Right lobe of liver (tissue), 4 donors: ENCODE data around the gene FGF11.

Source experiments
- POLR2A ChIP-seq: fragments of 450-650 bp; IDR thresholded peaks from one replicate; pipeline ENCODE4 v1.6.1; 2017; ENCODE audit warnings: antibody characterized with exemption, mild to moderate bottlenecking
- TF ChIP-seq, protein P1 (sequence below), 4 donors: fragments of 200-600 bp in 3 of 4; fragments of 450-650 bp in 1 of 4; IDR thresholded peaks; one replicate each; pipeline versions ENCODE4 v1.5.1 to v1.8.0; 2016 to 2022; ENCODE audit warnings: antibody characterized with exemption in 4 of 4, mild to moderate bottlenecking in 2 of 4
- donor health status: DM: no; HTN: no; CAD: no.
- donor health status: DM: no; HTN: no; CAD: no.
- donor health status: DM: no; HTN: yes; CAD: no.

DNA sequence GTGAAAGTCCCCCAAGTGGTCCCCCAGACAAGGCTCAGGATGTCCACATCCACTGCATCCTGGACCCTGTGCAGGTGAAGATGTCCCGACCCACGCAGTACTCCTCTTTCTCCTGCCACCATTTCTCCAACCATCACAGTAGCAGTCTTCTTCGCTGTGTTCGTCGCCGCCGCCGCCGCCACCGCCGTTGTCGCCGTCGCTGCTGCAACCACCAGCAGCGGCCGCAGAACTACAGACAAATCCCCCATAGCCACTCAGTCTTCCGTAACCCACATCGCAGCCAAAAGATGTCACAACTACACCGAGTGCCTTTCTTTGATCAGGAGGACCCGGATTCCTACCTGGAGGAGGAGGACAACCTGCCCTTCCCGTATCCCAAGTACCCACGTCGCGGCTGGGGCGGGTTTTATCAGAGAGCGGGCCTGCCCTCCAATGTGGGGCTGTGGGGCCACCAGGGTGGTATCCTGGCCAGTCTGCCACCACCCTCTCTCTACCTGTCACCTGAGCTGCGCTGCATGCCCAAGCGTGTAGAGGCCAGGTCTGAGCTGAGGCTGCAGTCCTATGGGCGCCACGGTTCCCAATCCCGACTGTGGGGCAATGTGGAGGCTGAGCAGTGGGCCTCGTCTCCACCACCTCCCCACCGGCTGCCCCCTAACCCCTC, 13.0 kb upstream of the FGF11 start:
- TF ChIP-seq, protein P1, sequence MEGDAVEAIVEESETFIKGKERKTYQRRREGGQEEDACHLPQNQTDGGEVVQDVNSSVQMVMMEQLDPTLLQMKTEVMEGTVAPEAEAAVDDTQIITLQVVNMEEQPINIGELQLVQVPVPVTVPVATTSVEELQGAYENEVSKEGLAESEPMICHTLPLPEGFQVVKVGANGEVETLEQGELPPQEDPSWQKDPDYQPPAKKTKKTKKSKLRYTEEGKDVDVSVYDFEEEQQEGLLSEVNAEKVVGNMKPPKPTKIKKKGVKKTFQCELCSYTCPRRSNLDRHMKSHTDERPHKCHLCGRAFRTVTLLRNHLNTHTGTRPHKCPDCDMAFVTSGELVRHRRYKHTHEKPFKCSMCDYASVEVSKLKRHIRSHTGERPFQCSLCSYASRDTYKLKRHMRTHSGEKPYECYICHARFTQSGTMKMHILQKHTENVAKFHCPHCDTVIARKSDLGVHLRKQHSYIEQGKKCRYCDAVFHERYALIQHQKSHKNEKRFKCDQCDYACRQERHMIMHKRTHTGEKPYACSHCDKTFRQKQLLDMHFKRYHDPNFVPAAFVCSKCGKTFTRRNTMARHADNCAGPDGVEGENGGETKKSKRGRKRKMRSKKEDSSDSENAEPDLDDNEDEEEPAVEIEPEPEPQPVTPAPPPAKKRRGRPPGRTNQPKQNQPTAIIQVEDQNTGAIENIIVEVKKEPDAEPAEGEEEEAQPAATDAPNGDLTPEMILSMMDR (IDR thresholded peaks at IDR 0.05): no peak
- no peak for TF ChIP-seq POLR2A
